KMS-11 (cell line): ENCODE measurements around the gene TRPV5.

Experiments
- H2AFZ ChIP-seq: fragments of 200-600 bp; sonication (generic); 2 replicates; pipeline ENCODE4 v1.6.1; 2016; ENCODE audit warnings: antibody characterized with exemption, mixed run types, low read depth
- H3K27ac ChIP-seq: fragments of 200-600 bp; sonication (generic); 2 replicates; pipeline ENCODE4 v1.6.1; 2016; ENCODE audit warnings: mild to moderate bottlenecking, mixed run types
- H3K27me3 ChIP-seq: fragments of 200-600 bp; sonication (generic); 2 replicates; pipeline ENCODE4 v1.6.1; 2017; ENCODE audit warnings: mild to moderate bottlenecking, low read depth, mixed run types, moderate library complexity; ENCODE audit not compliant: insufficient read depth
- H3K36me3 ChIP-seq: fragments of 200-600 bp; sonication (generic); 2 replicates; pipeline ENCODE4 v1.6.1; 2017; ENCODE audit warnings: mild to moderate bottlenecking, mixed run types; ENCODE audit not compliant: insufficient read depth
- H3K4me1 ChIP-seq: fragments of 200-600 bp; sonication (generic); 2 replicates; pipeline ENCODE4 v1.6.1; 2016; ENCODE audit warnings: mild to moderate bottlenecking, low read depth, mixed run types; ENCODE audit not compliant: poor library complexity, severe bottlenecking
- H3K4me2 ChIP-seq: fragments of 200-600 bp; sonication (generic); 2 replicates; pipeline ENCODE4 v1.7.0; 2016; ENCODE audit warnings: mild to moderate bottlenecking, mixed run types
- H3K4me3 ChIP-seq: fragments of 200-600 bp; sonication (generic); IDR thresholded peaks from 2 replicates; pipeline ENCODE4 v1.6.1; 2017; ENCODE audit warnings: low read depth, low read length, mixed read lengths; ENCODE audit not compliant: insufficient read depth
- H3K79me2 ChIP-seq: fragments of 200-600 bp; sonication (generic); 2 replicates; pipeline ENCODE4 v1.6.1; 2016; ENCODE audit warnings: low read depth, mixed run types; ENCODE audit not compliant: insufficient read depth
- H3K9ac ChIP-seq: fragments of 200-600 bp; sonication (generic); 2 replicates; pipeline ENCODE4 v1.6.1; 2016; ENCODE audit warnings: mild to moderate bottlenecking, mixed run types
- H4K20me1 ChIP-seq: fragments of 200-600 bp; sonication (generic); 2 replicates; pipeline ENCODE4 v1.6.1; 2016; ENCODE audit warnings: mild to moderate bottlenecking, mixed run types; ENCODE audit not compliant: insufficient read depth
- CTCF ChIP-seq: fragments of 200-600 bp; sonication (generic); conservative IDR thresholded peaks from 2 replicates; pipeline ENCODE4 v1.6.1; 2017; ENCODE audit warnings: low read depth, mild to moderate bottlenecking, antibody characterized with exemption, low read length, moderate library complexity, mixed read lengths

TRPV5 gene

DNA sequence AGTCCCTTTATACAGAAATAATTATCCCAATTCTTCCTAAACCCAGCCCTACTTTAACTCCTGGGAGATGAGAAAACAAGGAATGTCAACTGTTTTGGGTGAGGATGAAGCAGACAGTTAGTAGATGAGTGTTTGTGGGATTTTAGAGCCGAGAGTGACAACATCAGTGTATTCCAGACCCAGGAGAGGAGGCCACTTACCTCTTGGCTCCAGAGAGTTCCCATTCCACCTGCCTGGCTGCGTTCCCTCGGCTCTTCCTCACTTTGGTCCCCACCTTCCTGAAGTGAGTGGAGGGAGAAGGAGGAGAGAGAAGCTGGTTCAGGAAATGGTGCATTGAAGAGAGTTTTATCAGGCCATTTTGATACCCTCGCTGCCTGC lies 28.0 kb upstream of the TRPV5 start:
- no peak overlapping the region for H3K4me3 ChIP-seq

GRCh38 chr7:142960955-142961512 lies 27.5 kb upstream of the TRPV5 start:
- Histone ChIP-seq H3K27me3 (no peaks in the 10 kb centered on the region), H3K9ac (no peak overlapping the region), H3K27ac (no peak overlapping the region), H3K4me2 (no peak overlapping the region), H3K79me2 (no peaks in the 10 kb centered on the region), H2AFZ (no peak overlapping the region), H3K4me1 (peaks cover 18% of the 10 kb centered on the region), H4K20me1 (no peaks in the 10 kb centered on the region), H3K36me3 (no peaks in the 10 kb centered on the region), H3K4me3 (no peak overlapping the region)
- no peak; the same call in 1 of the 2 replicates for TF ChIP-seq CTCF

More for the DNA sequence above, 28.0 kb upstream of the TRPV5 start:
- no peak overlapping the region for H3K4me2 ChIP-seq
- no peak overlapping the region for H3K27ac ChIP-seq
- H3K79me2 ChIP-seq, result no peaks in the 10 kb centered on the region
- no peak for TF ChIP-seq CTCF
- no peak overlapping the region for H2AFZ ChIP-seq
- no peaks in the 10 kb centered on the region for H3K27me3 ChIP-seq
- H3K4me1 ChIP-seq, result peaks cover 18% of the 10 kb centered on the region
- H3K36me3 ChIP-seq, result no peaks in the 10 kb centered on the region
- no peaks in the 10 kb centered on the region for H4K20me1 ChIP-seq
- no peak overlapping the region for H3K9ac ChIP-seq

DNA sequence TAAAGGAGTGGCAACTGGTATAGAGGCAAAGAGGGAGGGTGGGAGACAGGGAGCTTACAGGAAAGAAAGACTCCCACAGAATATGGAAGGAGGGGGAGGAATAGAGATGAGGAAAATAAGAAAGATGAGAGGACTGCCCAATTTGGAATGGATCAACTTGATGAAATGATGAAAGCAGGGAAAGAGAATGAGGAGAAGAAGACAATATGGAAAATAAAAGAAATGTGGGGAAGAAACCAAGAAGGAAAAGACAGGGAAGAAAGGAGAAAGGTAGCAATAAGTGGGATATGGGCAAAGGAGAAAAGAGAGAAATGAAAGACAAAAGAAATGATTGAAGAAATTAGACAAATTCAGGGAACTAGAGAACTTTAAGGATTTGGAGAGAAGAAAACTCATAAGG lies 25.7 kb upstream of the TRPV5 start:
- no peak overlapping the region for H3K4me3 ChIP-seq
- no peaks in the 10 kb centered on the region for H3K36me3 ChIP-seq
- H3K79me2 ChIP-seq, result no peaks in the 10 kb centered on the region
- no peaks in the 10 kb centered on the region for H4K20me1 ChIP-seq
- H3K27ac ChIP-seq, result no peak overlapping the region
- no peaks in the 10 kb centered on the region for H3K27me3 ChIP-seq
- no peak overlapping the region for H3K9ac ChIP-seq
- H3K4me1 ChIP-seq, result peaks cover 23% of the 10 kb centered on the region
- H3K4me2 ChIP-seq, result no peak overlapping the region
- no peak for TF ChIP-seq CTCF
- H2AFZ ChIP-seq, result no peak overlapping the region

DNA sequence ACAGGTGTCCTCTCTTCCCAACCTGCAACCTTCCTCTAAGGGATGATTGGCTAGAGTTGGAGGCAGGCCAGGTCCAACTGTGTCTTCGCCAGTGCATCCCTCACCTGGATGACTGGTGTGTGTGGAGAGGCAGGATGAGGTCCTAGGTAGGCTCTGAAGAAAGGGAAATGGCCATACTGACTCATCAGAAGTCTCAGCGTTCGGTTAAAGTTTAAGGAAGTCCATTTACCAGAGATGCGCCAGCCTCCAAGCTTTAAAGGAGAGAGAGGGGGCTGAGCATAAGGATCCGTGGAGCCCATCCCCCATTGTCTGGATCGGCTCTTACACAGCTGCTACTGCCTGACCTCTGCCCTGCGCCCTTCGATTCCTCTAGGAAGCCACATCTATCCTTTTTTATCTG lies 24.2 kb upstream of the TRPV5 start:
- no peak overlapping the region for H3K4me2 ChIP-seq
- no peaks in the 10 kb centered on the region for H3K79me2 ChIP-seq
- H3K36me3 ChIP-seq, result no peaks in the 10 kb centered on the region
- H4K20me1 ChIP-seq, result no peaks in the 10 kb centered on the region
- no peak overlapping the region for H2AFZ ChIP-seq
- no peak overlapping the region for H3K27ac ChIP-seq
- H3K4me3 ChIP-seq, result no peak overlapping the region
- H3K9ac ChIP-seq, result no peak overlapping the region
- no peak for TF ChIP-seq CTCF
- H3K27me3 ChIP-seq, result no peaks in the 10 kb centered on the region
- H3K4me1 ChIP-seq, result peaks cover 14% of the 10 kb centered on the region
